Hematopoietic multipotent progenitor cell (in vitro differentiated cells): ENCODE measurements around the gene POU2F3. TPM values are rescaled to one million over a fixed set of nuclear protein-coding genes. Genes with fewer than 3 reads are reported as not detected.

Experiments
- DNase-seq, 3 donors: peaks; one replicate each; pipeline ENCODE4 v3.0.0-alpha.2; 2011 to 2015; ENCODE audit warnings: low read depth in 2 of 3, low spot score in 2 of 3
- total RNA-seq: library from RNA; depleted of rRNA; stranded (reverse); fragments of >200 nt; gene quantifications from one replicate; pipeline ENCODE4 v1.2.3, GENCODE V29; 2012

The POU2F3 gene
- not detected for total RNA-seq

DNA sequence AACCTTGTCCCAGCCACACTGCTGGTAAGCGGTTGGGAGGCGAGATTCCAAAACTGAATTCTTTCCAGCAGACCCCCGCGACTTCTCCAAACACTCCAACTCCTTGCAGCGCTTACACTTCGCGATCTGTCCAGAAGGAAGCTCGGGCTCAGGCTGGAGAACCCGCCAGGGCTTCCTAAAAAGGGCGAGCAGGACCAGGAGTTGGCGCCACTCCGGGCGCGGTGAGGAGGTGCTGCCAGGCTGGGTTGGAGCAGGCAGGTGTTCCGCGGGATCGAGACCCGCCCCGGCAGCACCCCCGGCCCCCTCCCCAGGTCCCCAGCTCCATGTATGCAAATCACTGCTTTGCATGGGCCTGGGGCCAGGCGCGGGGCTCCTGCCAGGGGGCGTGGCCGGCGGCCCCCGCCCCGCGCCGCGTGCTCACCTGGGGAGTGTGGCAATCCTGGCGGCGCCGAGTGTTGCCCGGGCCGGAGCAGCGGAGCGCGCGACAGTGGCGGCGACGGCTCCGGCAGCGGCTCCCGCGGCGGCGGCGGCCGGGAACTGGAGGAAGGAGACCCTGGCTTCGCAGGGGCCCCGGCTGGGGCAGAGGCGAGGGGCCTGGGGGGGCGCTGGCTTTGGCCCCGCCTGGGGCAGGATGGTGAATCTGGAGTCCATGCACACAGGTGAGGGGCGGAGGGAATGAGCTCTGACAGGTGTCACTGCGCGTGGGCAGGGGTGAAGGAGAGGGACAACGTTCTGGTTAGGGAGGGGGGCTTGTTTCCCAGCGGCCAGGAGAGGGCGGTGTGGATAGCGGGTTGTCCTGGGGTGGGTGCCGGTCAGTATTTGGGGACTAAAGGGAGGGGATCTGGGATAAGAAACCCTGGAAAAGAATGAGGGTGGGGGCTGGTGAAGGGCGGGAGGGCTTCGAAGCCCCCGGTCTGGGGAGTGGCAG is at the start of gene POU2F3:
TSS of gene POU2F3 (plus strand) at position 428 of the 928 bp plus-strand sequence. CDS start at position 632, 204 bp downstream.
- DNase-seq = no peak

DNA sequence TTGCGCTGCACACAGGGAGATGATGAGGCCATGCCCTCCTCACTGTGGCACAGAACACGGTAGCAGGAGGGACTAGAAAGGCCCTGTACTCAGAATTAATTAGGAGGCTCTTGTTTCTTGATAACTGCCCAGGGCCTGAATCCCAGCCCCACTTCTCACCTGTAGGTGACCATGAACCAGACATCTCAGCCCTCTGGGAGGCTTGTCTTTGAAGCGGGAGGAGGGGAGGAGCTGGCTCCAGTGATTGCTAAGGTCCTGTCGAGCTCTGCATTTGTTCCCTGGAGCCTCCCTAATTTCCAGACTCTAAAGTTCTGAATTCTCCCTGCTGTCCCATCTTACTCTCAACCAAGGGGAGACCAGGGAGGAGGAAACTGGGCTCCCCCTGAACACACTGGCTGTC is 48.9 kb upstream of the POU2F3 start:
- no peak for DNase-seq

DNA sequence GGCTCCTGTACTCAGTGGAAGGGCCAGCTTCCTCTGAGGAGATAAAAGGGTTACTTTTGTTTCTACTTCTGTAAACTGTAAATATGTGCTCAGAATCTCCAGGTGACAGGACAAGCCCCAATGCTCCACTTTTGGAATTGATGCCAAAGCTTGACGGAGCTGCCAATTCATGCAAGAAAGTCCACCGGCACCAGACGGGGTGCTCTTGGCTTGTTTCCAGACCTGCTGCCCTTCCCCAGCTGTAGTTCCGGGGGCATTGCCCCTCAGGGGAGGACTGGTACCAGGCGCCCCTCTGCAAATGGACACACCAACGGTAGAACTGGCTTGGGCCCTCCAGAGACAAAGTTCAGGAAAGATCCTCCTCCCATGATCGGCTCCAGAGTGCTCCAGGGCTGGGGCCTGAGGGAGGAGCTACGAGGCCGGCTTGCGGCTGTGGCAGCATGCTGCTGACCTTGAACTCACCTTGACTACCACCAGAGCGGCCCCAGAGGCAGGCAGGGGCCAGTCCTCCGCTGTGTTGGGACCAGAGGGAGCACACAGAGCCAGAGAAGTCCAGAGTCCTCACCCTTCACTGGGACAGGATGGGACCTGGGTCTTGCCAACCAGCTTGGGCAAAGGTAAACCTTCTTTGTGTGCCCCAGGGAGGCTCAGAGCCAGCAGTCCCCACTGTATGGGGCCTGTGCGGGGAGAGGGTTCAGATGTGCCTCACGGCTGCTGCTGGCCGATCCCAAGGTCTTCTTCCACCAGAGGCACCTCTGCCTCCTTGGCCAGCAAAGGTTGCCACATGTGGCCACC is 46.9 kb upstream of the POU2F3 start:
- DNase-seq = no peak

DNA sequence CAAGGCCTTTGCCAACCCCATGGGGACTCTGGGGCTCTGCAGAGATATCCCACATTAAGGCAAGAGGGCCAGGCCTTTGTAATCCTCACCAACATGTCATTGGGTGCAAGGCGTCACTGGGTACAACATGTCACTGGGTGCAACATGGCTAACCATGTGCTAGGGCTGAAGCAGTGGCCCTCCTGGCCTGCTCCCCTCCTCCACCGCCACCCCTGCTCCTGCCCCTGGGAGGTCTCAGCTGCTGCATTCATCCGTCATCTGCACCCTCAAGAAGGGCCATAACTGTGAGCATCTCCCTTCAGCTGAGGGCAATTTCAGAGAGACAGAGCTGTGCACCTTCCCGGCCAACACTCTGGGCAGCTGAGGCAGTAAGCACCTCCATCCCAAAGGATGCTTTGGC is 45.8 kb upstream of the POU2F3 start:
- DNase-seq = no peak

DNA sequence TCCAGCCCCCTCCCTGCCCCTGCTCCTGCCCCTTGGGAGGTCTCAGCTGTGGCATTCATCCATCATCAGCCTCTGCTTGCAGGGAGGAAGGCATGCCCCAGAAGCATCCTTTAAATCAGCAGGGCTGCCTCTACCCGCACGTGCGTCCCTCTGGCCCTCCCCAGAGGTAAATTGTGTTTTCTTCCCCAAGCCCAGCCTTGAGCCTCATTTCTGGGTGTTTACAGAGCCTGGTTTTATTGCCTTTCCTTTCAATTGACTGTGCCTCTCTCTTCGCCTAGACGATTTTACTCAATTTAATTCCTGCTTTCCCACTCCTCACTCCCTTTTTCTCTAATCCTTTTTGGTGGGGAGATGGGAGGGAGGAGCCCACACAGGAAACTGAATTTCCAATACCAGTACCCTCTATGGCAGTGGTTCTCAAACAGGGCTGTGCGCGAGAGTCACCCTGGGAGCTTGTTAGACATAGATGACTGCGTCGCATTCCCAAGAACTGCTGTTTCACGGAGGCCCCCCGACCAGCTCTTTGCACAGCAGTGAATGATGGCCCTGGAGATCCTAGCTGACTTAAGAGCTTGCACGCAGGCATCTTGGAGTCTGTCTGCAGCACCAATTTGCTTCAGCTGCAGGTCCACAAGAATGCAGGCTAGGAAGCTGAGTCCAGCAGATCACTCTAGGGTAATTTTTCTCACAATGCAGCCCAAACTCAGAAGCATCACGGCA is 44.2 kb upstream of the POU2F3 start:
- DNase-seq = no peak

DNA sequence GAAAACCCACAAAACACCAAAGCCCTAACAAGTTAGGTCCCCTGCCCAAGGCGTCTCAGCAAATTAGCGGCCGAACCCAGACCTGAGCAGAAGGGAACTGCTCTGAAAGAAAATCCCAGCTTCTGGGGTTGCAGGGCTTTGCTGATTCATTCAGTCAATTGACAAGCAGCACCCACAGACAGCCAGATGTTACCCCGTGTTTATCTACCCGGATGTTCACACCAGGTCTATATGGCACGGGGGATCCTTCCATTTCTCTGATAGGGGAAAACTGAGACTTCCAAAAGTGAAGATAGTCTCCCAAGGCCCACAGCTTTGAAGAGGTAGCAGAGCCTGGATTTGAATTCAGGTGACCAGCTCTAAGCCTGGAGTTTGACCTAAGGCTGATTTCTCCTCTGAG is 43.1 kb upstream of the POU2F3 start:
- DNase-seq = peak in 1 of 3 donors; percentile 61

DNA sequence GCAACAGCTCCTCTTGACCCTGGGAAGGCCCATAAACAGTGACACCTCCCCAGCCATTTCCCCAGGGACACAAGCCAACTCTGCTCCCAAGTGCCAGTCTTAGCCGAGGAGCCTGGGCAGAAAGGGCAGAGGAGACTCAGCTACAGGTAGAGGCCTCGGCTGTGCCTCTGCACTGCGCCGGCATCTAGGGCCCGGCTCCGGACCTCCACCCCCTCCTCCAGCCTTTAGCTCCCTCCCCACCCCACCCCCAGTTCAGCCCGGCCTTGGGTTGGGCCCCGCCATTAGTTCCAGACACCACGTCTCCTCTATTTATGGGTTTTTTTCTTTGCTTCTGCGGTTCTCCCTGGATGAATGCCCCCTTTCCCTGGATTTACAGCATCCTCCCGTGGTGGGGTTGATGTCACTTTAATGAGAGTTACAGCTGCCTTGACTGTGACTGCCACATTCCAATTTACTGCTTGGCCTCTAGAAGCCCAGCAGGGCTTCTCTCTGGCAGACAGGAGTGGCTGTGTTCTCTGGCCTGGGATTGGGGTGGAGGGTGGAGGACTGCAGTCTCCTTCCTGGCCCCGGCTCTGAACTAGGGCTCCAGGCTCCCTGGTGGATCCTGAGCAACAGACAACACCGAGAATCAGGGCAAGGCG is 42.6 kb upstream of the POU2F3 start:
- DNase-seq = no peak

DNA sequence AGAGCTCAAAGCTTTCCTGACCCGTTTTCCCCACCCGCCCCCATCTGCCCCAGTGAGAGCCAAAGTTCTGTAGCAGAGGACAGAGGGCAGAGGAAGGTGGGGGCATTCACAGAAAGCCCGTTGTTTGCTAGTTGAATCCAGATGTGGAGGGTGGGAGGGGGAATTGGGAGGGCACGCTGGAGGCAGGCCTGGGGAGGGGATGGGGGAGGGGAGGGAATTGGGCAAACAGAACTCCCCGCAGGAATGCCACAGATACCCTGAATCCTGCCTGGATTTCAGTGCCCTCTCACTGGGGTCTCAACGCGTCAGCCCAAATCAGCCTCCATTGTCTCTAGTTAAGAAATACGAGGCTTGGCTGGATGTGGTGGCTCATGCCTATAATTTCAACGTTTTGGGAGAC is 42.0 kb upstream of the POU2F3 start:
- DNase-seq = no peak

DNA sequence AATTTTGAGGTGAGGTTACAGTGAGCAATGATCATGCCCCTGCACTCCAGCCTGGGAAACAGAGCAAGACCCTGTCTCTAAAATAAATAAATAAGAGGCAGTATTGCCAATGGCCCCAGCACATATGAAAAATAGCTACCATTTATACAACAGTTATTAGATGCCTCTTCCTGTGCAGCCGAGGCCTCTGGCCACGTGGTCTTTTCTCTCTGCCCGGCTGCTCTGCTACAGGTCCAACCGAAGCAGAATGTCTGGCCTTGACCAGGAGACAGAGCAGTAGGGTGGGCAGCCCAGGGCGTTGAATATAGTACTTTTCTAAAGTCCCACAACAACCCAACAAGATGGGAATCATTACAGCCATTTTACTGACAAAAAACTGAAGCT is 41.5 kb upstream of the POU2F3 start:
- DNase-seq = no peak

DNA sequence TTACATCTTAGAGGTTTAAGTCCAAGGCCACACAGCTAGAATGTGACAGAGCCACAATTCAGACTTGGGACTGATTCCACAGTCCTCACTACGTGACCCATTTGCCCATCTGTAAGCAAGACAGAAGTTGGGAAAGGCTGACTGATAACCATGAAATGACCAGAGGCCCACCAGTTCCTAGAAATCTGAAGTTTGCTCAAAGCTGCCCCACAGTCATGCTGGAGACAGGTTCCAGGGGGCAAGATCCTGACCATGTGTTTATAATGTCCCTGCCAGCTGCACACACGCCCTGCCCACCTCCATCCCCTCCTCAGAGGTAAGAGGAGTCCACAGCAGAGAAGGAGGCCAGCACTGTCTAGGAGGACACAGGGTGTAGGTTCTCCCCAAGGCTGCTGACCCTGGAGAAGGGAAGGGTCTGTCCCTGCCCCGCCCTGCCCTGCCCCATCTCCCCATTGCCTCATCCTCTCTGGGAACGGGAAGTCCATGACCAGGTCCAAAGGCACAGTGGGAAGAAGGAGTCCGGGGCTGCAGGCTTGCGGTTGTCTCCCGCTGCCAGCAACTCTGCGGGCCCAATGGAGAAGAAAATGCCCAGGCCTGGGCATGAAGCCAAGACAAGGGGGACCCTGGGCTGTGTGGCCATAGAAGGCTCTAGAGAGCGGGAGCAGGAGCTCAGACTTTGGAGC is 41.0 kb upstream of the POU2F3 start:
- DNase-seq = no peak

DNA sequence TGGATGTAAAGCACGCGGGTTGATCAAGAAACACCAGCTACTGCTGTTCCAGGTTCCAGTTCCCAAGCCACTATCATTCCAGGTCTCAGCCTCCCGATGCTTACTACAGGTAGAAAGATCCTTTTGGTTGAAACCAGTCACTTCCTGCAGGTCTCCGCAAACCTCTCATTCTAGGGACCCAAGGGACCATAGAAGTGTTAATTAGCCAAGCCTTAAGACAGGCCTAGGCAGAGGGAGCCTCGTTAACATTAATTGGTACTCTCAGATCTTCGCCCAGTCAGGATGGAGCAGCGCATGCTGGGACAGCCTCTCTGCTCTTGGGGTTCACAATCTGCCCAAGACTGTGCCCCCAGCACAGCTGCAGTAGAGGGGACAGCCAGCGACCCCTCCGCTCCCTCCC is 40.3 kb upstream of the POU2F3 start:
- no peak for DNase-seq

DNA sequence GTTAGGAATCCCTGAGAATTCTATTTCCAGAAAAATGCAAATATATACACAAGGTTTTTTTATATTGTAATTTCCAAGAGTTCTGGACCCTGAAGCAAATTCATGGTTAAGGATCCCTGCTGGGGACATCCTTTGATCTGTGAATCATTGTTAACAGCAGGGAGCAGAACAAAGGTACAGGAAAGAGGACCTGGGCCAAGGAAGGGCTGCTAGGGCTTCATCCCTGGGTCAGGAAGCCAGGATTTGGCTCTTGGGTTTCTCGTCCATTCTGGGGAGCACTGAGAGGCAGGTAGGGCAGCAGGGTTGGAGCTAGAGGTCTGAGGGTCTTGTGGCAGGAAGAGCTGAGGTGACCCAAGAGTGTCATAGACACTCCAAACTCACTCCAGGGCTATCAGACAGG is 39.3 kb upstream of the POU2F3 start:
- no peak for DNase-seq

DNA sequence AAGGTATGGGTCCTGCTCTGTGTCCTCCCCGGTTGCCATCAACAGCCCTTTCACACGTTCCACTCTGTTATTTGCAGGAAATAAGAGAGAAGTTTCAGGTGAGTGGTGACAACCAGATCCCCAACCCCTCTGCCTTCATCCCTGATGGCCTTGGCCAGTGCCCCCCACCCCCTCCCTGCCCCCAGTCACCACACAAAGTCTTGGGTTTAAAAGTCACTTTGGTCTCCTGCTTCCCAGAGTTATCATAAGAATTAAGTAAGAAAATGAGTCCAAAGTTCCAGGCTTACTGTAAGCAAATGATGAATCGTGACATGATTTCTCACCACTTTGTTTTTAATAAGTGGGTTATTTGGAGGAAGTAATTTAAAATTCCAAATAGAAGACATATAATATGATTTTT is 38.3 kb upstream of the POU2F3 start:
- DNase-seq = no peak

DNA sequence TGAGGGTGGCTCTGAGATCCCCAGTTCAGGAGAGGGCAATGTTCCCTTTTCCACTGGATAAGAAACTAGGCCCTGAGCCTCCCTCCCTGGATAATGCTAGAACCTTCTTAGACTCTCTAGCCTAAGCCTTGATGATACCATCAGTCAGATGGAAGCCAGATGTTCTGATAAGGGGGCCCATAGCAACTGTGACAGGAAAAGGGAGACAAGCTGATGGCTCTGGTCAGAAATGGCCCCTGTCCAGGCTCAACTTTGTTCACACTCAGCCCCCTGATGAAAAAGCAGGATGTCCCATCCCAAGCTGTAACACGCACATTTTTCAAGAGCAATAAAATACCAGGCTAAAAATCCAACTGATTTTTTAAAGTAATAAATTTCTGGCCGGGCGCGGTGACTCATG is 36.3 kb upstream of the POU2F3 start:
- DNase-seq = no peak

DNA sequence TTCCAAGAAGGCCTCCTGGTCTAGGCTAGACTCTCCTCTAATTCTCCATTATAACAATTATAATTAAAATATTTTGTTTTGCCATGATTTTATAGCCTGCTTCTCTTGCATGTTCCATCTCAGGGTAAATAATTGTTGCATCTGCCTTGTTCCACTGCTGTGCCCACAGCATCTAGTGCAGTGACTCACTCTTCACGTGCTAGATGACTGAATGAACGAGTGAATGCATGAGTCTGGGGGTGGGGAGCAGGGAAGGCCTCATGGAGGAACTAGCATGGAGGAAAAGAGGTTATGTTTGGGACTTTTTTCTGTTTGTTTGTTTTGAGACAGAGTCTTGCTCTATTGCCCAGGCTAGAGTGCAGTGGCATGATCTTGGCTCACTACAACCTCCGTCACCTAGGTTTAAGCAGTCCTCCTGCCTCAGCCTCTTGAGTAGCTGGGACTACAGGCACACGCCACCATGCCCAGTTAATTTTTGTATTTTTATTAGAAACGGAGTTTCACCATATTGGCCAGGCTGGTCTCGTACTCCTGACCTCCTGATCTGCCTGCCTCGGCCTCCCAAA is 34.3 kb upstream of the POU2F3 start:
- no peak for DNase-seq

DNA sequence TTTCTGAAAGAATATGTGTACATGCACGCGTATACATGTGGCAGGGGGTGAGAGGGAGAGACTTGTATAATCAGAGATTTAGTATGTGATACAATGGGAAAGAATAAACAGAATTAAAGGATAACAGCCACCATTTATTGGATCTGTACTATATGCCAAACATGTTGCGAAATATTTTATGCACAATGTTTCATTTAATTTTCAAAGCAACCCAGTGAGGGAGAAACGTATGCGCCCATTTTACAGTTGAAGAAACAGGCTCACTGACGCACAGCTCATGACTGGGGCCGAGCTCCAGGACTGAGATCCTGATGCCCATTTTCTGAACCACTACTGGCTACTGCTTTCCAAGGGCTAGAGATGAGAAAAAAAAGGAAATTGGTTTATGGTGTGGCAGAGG is 32.4 kb upstream of the POU2F3 start:
- no peak for DNase-seq

DNA sequence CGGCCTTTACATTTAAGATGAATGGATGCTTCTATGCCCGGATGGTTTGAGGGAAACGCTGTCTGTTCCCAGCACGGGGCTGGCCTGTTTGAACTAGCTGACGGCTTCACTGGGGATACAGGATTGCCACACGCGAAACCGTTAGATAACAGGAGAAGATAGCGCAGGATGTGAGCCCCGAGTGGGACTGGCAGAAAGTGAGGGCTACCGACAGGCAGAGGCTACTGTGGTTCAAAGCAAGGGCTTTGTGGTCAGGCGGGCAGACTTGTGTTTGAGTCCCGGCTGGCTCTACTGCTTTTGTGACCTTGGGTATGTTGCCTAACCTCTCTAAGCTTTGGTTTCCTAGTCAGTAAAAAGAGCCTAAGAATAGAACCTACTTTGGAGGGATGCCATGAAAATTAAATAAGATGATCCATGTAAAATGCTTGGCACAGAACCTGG is 31.9 kb upstream of the POU2F3 start:
- DNase-seq = no peak

DNA sequence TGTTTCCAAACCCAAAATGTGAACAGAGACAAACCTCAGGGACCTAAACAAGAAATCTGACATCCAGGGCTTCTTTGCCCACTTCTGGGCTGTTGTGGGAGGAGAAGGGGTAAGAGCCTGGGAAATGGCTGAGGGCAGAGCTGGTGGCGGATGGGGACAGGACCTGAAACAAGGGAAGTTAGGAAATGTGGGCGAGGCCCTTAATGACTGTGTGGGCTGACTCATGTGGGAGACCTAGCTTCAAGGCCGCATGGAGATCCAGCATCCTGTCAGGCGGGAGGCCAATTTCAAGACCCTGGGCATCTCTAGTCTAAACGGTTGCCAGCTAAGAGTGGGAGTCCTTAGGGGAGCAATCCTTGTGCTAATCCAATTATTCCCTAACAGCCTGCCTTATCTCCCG is 31.2 kb upstream of the POU2F3 start:
- DNase-seq = no peak

DNA sequence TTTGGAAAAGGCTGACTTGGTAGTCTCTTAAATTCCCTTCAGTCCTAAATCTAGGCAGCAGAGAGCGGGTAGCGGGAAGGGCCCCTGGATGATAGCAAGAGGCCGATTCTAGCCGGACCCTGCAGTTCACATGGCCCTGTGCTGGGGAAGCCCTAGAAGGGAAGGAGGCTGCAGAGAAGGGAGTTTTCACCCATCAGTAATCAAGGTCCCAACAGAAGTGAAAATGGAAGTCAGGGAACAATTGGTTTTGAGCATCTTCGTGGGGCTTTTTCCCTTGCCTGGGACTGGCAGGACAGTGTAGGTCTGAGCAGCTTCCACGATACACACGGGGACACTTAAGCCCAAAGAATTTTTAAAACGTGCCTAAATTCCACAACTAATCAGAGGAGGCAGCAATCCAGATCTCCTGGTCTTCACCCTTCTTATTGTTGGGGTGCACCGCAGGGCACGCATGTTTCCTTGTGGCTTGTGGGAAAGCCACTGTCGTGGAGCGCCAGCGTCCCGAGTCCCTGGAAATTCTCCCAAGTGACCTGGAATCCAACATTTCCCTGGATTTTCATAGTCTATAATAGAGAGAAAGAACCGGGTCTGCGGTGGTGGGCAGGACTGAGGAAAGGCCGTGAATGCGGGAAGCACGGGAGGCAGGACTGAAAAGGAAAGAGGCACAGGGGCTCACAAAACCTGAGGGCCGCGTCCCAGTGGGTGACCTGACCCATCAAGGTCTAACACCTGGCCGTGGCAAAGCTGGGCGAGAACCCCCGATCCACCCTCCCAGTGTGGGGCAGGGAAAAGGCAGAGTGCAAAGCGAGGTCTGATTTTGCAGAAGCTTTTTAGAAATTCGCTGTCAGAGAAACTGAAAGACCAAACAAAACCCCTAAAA is 30.0 kb upstream of the POU2F3 start:
- no peak for DNase-seq
